GM19035 (cell line): ENCODE measurements around the gene ITGB5.

Experiments used
- ATAC-seq: cut with Tn5 transposase; IDR thresholded peaks from one replicate; pipeline ENCODE4 v1.9.1; 2021; ENCODE audit not compliant: unreplicated experiment

ITGB5 gene

DNA sequence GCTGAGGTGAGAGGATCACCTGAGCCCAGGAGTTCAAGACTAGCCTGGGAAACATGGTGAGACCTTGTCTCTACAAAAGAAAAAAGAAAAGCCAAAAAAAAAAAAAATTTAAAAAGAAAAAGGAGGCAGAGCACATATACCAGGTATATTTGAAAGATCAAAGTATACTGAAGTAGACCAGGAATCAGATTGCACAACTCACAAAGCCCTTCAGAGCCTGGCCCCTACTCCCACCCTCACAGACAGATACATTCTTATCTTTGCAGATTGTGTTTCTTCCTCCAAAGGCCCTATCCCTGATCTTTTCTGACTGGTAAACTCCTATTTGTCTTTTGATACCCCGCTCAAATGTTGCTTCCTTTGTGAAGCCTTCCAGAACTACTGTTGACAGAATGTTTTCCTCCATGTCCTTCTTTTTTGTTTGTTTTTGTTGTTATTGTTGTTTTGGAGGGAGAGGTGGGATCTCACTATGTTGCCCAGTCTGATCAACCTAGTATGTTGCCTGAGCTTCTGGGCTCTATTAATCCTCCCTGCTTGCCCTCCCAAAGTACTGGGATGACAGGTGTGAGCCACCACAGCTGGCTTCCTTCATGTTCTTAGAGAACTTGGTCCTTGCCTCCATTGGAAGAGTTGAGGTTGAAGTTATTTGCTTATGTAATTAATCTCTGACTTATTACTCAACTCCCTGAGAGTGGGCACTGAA is 9.8 kb upstream of the ITGB5 start:
- no peak for ATAC-seq

GRCh38 chr3:124895756-124896155 is 8.6 kb upstream of the ITGB5 start:
- no peak for ATAC-seq

DNA sequence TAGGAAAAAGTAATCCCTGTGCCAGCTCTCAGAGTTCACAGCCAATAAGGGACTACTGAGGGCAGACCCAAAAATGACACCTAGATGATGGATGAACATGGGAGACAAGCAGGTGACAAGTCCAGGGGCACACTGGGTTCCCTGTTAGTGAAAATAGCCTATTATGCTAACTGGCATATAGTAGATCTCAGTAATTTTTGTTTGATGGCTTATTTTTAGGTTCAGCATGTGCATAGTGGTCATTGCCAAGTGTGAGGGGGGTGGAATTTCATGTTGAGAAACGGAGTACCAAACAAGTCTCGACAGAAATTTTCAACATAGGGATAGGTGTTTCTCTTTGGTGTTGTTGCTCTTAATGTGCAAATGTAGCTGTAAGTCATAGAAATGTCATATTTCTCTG is 6.4 kb upstream of the ITGB5 start:
- ATAC-seq: no peak

DNA sequence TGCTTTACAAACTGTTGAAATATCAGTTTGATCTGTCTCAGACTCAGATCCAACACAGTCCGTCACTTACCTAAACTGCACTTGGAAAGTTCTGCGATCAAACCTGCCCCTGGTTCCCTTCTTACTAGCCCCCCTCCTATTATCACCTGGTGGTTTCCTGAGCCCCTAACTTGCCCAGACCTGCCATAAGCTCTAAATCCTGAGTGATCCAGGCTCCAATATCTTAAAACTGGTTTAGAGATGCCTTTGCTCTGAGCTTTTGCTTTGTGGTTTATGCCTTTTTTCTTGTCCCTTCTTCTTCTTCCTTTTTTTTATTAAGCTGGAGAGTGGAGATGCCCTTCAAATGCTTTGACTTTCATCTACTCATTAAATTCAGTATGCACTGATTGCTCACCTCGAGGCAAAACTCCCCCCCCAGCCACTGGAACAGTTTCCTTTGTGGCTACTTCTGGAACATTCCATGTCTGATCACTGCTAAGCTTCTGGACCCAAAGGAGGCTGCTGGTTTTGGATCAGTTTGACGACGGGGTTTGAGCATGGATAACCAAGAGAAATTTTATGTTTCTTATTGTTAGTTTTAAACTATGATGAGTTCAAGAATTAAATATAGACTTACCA is 3.5 kb upstream of the ITGB5 start:
- no peak for ATAC-seq

- no peak for ATAC-seq
Measured at GRCh38 chr3:124888482-124889441, 1.6 kb upstream of the ITGB5 start.

- ATAC-seq: no peak
Measured at GRCh38 chr3:124887932-124888298, 750 bp upstream of the ITGB5 start.

DNA sequence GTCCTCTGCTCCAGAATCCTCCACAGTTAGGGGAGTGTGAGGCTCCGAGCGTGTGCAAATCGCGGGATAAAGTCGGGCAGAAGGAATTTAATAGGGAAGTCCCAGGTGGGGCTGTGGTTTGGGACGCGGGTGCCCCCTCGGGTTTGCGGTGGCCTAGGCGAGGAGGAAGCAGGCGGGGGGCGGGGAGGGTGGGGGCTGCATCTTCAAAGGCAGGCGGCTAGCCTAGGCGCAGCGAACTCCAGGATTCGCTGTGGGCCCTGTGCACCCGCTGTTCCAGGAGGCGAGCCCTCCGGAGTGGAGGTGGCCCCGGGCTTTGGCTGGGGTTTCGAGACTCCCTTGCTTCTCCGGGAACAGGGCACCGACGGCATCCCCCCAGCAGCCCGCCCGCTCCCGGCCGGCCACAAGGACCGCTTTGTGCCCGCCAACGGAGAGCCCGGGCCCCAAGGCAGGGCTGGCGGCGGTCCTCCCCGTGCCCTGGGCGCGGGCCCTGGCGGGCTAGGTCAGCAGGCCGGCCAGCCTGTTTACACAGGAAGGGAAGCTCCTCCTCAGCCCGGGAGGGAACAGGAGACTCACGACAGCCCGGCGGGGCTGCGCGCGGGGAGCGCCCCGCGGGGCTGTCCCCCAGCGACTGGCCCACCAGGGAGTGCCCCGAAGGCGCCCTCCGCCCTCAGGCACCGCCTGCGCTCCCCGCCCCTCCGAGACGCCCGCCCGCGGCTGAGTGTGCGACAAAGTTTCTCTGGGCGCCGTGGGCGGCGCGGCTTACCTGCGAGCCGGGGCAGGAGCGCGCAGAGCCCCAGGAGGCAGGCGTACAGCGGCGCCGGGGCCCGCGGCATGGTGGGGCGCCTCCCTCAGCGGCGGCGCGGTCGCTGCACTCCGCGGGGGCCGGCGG is 753 bp downstream of the ITGB5 start:
- ATAC-seq: peak; percentile 50

- ATAC-seq: no peak
Measured at GRCh38 chr3:124885466-124886167, 1.5 kb downstream of the ITGB5 start.

DNA sequence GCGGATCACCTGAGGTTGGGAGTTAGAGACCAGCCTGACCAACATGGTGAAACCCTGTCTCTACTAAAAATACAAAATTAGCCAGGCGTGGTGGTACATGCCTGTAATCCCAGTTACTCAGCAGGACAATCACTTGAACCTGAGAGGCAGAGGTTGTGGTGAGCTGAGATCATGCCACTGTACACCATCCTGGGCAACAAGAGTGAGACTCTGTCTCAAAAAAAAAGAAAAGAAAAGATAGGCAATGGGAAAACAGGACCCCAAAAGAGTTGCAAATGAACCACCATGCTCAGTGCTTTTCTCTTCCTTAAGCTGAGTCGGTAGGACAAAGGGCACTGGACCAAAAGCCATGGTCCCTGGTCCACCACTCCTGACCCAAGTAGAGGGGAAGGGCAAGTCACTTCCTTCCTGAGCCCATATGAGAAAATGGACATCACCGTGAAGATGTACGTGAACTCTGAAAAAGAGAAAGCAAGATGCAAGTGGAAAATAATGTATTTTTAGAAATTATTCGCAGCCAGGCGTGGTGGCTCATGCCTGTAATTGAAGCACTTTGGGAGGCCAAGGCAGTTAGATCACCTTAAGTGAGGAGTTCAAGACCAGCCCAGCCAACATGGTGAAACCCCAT is 2.6 kb downstream of the ITGB5 start:
- ATAC-seq: no peak

- no peak for ATAC-seq
Measured at GRCh38 chr3:124883766-124884473, 3.2 kb downstream of the ITGB5 start.

- ATAC-seq: no peak
Measured at GRCh38 chr3:124882816-124883747, 4.1 kb downstream of the ITGB5 start.

DNA sequence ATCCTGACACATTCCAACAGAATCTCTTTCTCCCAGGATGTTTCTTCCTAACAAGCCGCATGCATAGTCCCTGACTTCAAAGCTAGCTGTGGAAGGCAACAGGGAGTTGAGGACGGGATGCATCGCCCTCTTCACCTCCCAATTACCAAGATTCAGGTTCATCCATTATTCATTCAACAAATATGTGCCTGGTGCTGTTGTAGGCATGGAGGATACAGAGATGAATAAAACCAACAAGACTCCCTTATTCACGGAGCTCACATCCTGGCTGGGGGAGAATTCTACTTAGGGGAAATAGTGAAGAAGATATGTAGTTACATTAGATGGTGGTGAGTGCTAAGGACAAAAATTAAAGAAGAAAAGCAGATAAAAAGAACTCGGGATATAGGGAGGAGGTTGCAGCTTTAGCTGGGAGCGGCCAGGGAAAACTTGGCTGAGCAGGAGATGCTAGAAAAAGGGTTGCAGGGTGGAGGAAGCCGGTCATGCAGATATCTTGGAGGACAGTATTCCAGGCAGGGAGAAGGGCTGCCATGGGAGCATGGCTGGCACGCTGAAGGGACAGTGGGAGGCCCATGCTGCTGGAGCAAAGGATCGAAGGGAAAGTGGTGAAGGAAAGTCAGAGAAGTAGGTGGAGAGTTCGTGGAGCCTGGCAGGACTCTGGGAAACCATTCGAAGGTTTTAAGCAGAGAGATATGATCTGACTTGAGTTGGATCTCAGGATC is 5.0 kb downstream of the ITGB5 start:
- ATAC-seq: no peak

DNA sequence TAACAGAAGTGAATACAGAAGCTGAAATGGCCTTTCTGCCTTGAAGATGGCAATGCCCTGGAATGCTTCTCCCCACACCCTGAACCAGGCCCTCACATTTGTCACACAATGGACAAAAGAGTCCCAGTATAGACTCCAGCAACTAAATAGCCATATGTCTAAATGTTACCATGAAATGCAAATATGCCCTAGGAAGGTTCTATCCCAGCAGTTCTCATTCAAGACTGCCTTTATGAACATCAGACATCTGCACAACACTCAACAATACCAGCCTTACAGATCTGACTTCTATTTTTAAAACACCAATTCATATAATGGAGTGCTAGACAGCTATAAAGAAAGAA is 7.9 kb downstream of the ITGB5 start:
- ATAC-seq: no peak

- ATAC-seq: no peak
Measured at GRCh38 chr3:124878561-124879336, 8.4 kb downstream of the ITGB5 start.

DNA sequence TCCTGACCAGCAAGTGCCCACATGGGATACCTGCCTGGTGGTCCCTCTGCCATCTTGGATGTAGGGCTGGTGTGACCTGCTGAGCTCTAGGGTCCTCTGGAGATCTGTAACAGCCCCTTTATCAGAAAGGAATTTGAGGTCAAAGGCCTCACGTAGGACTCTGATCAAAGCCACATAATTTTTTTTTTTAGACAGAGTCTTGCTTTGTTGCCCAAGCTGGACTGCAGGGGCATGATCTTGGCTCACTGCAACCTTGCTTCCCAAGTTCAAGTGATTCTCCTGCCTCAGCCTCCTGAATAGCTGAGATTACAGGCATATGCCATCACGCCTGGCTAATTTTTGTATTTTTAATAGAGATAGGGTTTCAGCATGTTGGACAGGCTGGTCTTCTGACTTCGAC is 9.5 kb downstream of the ITGB5 start:
- no peak for ATAC-seq

- no peak for ATAC-seq
Measured at GRCh38 chr3:124876401-124876878, 10.7 kb downstream of the ITGB5 start.

DNA sequence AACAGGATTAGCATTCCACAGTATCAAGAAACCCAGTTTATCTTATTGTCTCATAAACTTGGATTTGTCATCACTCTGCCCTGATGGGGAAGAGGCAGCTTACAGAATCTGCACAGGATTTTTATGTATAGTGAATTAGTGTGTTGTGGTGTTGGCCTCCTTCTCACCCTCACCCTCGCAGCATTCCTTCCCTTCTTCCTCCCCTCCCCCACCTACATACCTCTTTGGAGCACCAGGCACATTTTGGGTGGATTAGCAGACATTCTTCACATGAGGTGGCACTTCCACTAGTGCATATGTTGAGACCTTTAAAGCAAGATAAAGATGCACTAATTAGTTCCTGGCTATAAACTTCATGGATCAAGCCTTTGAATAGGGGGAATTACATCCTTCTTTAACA is 13.9 kb downstream of the ITGB5 start:
- no peak for ATAC-seq
